WTC11 (cell line): ENCODE results near the gene OR2A7. TPM values are rescaled to one million over a fixed set of nuclear protein-coding genes. Genes with fewer than 3 reads are reported as not detected.
"Not testable (repeated sequence)": the region's sequence is repeated elsewhere in the genome, so short reads cannot be mapped to it uniquely, and the experiment has no call there.

Source experiments
- ATAC-seq: fragments of 200-7000 bp; cut with Tn5 transposase; 2 replicates; pipeline ENCODE4 v1.10.0; 2021; ENCODE audit warnings: mild to moderate bottlenecking, moderate library complexity
- CTCF ChIA-PET: fragments of 300-600 bp; sonication (Branson Sonifier 250); formaldehyde crosslinking; loops from one replicate; lab custom pipeline; 2021; ENCODE audit warnings: antibody characterized with exemption; lab: Charles Lee
- POLR2A ChIA-PET: fragments of 350-600 bp; sonication (Branson Sonifier 250); formaldehyde crosslinking; loops from one replicate; lab custom pipeline; 2021; ENCODE audit warnings: antibody characterized with exemption; lab: Charles Lee
- DNase-seq: peaks from one replicate; pipeline ENCODE4 v3.0.0; 2021; ENCODE audit warnings: low spot score
- H3K27ac Mint-ChIP-seq: 2 replicates; pipeline ENCODE4 v1.8.0; 2021; ENCODE audit warnings: mixed read lengths
- H3K27me3 Mint-ChIP-seq: 2 replicates; pipeline ENCODE4 v1.8.0; 2021; ENCODE audit warnings: low read depth, mild to moderate bottlenecking, moderate library complexity, mixed read lengths
- H3K36me3 Mint-ChIP-seq: 2 replicates; pipeline ENCODE4 v1.8.0; 2021; ENCODE audit warnings: mixed read lengths
- H3K4me1 Mint-ChIP-seq: 2 replicates; pipeline ENCODE4 v1.8.0; 2022; ENCODE audit warnings: mixed read lengths
- H3K4me3 Mint-ChIP-seq: 2 replicates; pipeline ENCODE4 v1.8.0; 2021; ENCODE audit warnings: mild to moderate bottlenecking, moderate library complexity, mixed read lengths
- H3K9me3 Mint-ChIP-seq: 2 replicates; pipeline ENCODE4 v1.8.0; 2021; ENCODE audit warnings: mixed read lengths
- MXD4 ChIP-seq: fragments of 250-450 bp; sonication (Bioruptor Pico); IDR thresholded peaks from 2 replicates; pipeline ENCODE4 v1.8.0; 2021; ENCODE audit warnings: mild to moderate bottlenecking, moderate library complexity, borderline replicate concordance
- NFYB ChIP-seq: sonication (generic); formaldehyde crosslinking; conservative IDR thresholded peaks from 2 replicates; pipeline ENCODE4 v1.8.0; 2022; ENCODE audit warnings: low read depth, missing genetic modification reagents
- SMAD3 ChIP-seq: sonication (generic); formaldehyde crosslinking; IDR thresholded peaks from 2 replicates; pipeline ENCODE4 v1.8.0; 2022; ENCODE audit warnings: missing genetic modification reagents, mild to moderate bottlenecking, borderline replicate concordance
- TP53 ChIP-seq: sonication (generic); formaldehyde crosslinking; IDR thresholded peaks from 2 replicates; pipeline ENCODE4 v1.8.1; 2023; ENCODE audit warnings: mild to moderate bottlenecking, missing genetic modification reagents
- ZBTB21 ChIP-seq: sonication (generic); formaldehyde crosslinking; IDR thresholded peaks from 2 replicates; pipeline ENCODE4 v1.8.1; 2023; ENCODE audit warnings: mild to moderate bottlenecking, missing genetic modification reagents, borderline replicate concordance
- ZNF138 ChIP-seq: sonication (generic); formaldehyde crosslinking; conservative IDR thresholded peaks from 2 replicates; pipeline ENCODE4 v1.8.1; 2022; ENCODE audit warnings: mild to moderate bottlenecking, moderate library complexity, missing genetic modification reagents
- ZNF232 ChIP-seq: sonication (generic); formaldehyde crosslinking; IDR thresholded peaks from 2 replicates; pipeline ENCODE4 v1.8.0; 2022; ENCODE audit warnings: mild to moderate bottlenecking, missing genetic modification reagents
- total RNA-seq: library from RNA; stranded (reverse); gene quantifications from 3 replicates; pipeline ENCODE4 v1.2.3, GENCODE V29; 2021

Gene OR2A7
- total RNA-seq, 1 experiment from 2014 or later = 6.3 TPM

DNA sequence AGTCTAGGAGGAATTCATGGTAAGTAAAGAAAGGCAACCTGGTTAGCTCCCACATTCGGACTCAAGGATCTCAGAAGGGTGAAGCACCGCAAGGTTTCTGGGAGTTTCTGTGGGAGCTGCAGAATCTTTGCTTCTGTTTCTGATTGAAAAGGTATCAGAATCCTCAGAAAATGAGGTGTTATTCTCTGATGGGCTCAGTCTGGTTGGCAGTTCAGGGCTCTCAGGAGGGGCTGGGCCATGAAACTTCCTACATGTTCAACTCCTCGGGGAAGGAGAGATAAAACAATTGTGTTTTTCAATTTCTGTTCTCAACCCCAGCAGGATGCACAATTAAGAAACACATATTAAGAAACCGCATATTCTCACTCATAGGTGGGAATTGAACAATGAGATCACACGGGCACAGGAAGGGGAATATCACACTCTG, 9.1 kb downstream of the OR2A7 start (continued):
- 0 out of 2 replicates have a peak, but pooled peaks have one; percentile 56 for TF ChIP-seq ZNF138
- 0 out of 2 replicates have a peak, but pooled peaks have one; percentile 32 for TF ChIP-seq TP53
- no peak for TF ChIP-seq SMAD3 (CRISPR knock-in tag)
- no peak for TF ChIP-seq ZNF232 (CRISPR knock-in tag)
- TF ChIP-seq ZBTB21 = peak; percentile 75; the same call in 1 of the 2 replicates
- no peak for TF ChIP-seq NFYB
- no peak for TF ChIP-seq MXD4 (CRISPR knock-in tag)

- H3K4me3 Mint-ChIP-seq, H3K36me3 Mint-ChIP-seq, H3K27ac Mint-ChIP-seq, H3K27me3 Mint-ChIP-seq, CTCF ChIA-PET, DNase-seq, H3K9me3 Mint-ChIP-seq, POLR2A ChIA-PET: not testable (repeated sequence)
- H3K4me1 Mint-ChIP-seq = peaks cover 14% of the 10 kb centered on the region
- ATAC-seq = peak; percentile 73
These were observed 12.3 kb downstream of the OR2A7 start for GRCh38 chr7:144252307-144252706.

- CTCF ChIA-PET, H3K27me3 Mint-ChIP-seq, H3K9me3 Mint-ChIP-seq, DNase-seq, ATAC-seq, H3K36me3 Mint-ChIP-seq, H3K4me3 Mint-ChIP-seq, H3K4me1 Mint-ChIP-seq, POLR2A ChIA-PET, H3K27ac Mint-ChIP-seq: not testable (repeated sequence)
These were observed 16.8 kb downstream of the OR2A7 start for GRCh38 chr7:144247674-144248330.

DNA sequence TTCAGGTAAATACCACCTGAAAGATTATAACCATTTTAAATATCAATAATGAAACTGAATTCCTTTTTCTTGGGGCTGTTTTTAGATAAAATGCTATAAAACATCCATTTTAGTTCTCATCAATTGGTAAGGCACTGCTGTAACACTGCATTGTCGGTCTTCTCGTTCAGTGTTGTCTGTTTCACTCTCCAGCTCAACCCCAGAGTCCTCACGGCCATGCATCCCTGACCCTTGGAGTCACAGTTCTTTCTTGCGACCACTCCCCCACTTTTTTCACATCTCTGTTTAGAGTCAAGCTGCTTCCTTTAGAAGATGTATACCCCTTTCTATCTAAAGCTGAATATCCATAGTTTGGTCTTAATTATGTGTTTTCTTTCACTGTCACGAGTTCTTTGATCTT, 17.6 kb downstream of the OR2A7 start:
- H3K27me3 Mint-ChIP-seq, H3K36me3 Mint-ChIP-seq, POLR2A ChIA-PET, H3K4me3 Mint-ChIP-seq, H3K9me3 Mint-ChIP-seq, DNase-seq, H3K27ac Mint-ChIP-seq, H3K4me1 Mint-ChIP-seq, CTCF ChIA-PET: not testable (repeated sequence)
- ATAC-seq = peak; percentile 63

- H3K9me3 Mint-ChIP-seq, POLR2A ChIA-PET, H3K27ac Mint-ChIP-seq, H3K27me3 Mint-ChIP-seq, DNase-seq, CTCF ChIA-PET, H3K36me3 Mint-ChIP-seq, H3K4me3 Mint-ChIP-seq, H3K4me1 Mint-ChIP-seq: not testable (repeated sequence)
- peak; percentile 33 for ATAC-seq
These were observed 19.2 kb downstream of the OR2A7 start for GRCh38 chr7:144245372-144245771.

DNA sequence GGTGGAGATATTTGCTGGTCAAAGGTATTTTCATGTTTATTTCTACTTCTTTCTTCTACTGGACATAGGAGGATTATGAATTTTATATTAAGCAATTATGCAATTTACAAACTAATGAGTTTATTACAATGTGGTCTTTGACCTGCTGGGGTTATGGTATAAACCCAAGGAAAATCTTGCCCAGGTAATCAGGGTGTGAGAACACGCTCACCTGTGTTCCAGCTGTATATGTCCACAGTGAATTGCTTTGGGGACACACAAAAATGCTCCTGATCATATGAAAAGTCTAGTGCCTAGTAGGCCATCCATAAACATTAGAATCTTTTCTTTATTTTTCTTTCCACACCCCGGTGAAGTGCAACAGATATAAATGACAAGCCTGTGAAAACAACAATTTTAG, 25.2 kb downstream of the OR2A7 start, which contains the start of gene OR2A42:
Gene OR2A42, minus strand, starts transcription at position 241 of the 400 bp plus-strand sequence. CDS start 6,762 bp downstream, outside the sequence.
- H3K27me3 Mint-ChIP-seq, CTCF ChIA-PET, POLR2A ChIA-PET, ATAC-seq, H3K4me3 Mint-ChIP-seq, H3K27ac Mint-ChIP-seq, H3K4me1 Mint-ChIP-seq, DNase-seq, H3K36me3 Mint-ChIP-seq, H3K9me3 Mint-ChIP-seq: not testable (repeated sequence)

DNA sequence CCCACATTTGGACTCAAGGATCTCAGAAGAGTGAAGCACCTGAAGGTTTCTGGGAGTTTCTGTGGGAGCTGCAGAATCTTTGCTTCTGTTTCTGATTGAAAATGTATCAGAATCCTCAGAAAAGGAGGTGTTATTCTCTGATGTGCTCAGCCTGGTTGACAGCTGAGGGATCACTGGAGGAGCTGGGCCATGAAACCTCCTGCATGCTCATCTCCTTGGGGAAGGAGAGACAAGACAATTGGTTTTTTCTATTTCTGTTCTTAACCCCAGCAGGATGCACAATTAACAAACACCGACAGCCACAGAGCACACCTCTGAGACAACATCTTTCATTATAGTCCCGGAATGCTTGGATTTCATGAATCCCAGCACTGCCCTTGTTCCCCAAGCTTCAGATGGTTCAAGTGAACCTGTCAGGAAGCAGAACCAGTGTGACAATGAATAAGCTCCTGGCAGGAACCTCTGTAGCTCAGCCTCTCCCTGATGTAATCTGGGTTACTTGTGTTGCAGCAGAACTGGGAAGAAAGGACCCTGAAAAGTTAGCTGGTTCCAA, 26.0 kb downstream of the OR2A7 start:
- H3K4me3 Mint-ChIP-seq, H3K36me3 Mint-ChIP-seq, H3K4me1 Mint-ChIP-seq, H3K27me3 Mint-ChIP-seq, DNase-seq, H3K27ac Mint-ChIP-seq, CTCF ChIA-PET, H3K9me3 Mint-ChIP-seq, POLR2A ChIA-PET: not testable (repeated sequence)
- ATAC-seq = peak; percentile 92

DNA sequence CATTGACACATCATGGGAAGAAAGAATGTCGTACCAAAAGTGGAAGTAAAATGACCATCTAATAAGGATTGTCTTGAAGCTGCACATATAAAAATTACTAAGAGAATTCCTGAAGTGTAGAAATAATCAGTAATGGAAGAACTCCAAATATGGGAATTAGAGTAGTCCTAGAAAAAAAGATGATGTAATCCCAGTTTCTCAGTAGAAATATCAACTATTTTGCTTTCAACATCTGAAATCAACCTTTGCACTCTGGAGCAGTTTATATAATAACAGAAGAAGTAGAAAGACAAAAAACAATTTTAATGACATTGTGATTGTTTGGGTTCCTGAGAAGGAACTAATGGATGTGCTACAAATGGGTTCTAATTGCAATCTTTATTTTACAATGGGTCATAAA, 31.6 kb downstream of the OR2A7 start:
- H3K27me3 Mint-ChIP-seq, DNase-seq, H3K9me3 Mint-ChIP-seq, H3K4me1 Mint-ChIP-seq, H3K4me3 Mint-ChIP-seq, H3K36me3 Mint-ChIP-seq, POLR2A ChIA-PET, H3K27ac Mint-ChIP-seq, ATAC-seq, CTCF ChIA-PET: not testable (repeated sequence)

DNA sequence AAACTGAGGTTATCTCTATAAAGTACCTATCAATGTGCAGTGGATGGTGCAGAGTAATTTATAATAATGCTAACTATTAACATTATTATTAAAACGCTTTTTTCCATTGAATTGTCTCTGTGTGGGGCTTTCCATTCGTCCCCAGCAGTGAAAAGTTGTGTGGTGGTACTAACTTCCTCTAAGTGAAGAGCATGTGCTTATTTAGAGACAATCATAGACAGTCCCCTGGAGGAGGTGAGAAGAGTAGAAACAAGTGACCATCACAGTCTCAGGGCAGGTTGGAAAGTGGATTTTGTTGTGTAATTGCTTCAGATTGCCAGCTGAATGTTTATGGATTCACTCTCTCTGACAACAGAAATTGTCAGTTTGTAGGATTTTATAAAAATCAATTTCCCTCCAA, 33.6 kb downstream of the OR2A7 start:
- CTCF ChIA-PET, H3K9me3 Mint-ChIP-seq, DNase-seq, H3K4me1 Mint-ChIP-seq, H3K4me3 Mint-ChIP-seq, H3K36me3 Mint-ChIP-seq, ATAC-seq, POLR2A ChIA-PET, H3K27me3 Mint-ChIP-seq, H3K27ac Mint-ChIP-seq: not testable (repeated sequence)

DNA sequence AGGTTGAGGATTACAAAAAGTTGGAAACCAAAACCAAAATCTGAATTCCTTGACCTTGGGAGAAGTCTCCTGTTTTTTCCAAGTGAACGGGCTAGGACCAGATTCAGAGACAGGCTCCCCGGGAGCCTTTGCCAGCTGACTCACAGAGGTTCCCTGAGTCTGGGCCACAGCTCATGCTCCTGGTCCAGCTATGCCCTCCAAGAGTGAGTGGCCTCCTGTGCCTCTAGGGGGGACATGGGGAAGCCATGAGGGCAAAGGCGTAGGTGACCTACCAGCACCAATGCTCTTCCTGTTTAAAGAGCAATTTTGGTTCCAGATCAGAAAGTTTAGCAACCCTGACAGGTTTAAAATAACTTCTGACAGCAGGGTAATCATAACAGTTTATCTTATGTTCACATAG, 35.8 kb downstream of the OR2A7 start:
- CTCF ChIA-PET, H3K4me1 Mint-ChIP-seq, H3K36me3 Mint-ChIP-seq, H3K9me3 Mint-ChIP-seq, H3K4me3 Mint-ChIP-seq, POLR2A ChIA-PET, H3K27ac Mint-ChIP-seq, H3K27me3 Mint-ChIP-seq: not testable (repeated sequence)
- ATAC-seq (peak; percentile 76), DNase-seq (peak; percentile 18)

GRCh38 chr7:144226866-144227265, 37.7 kb downstream of the OR2A7 start:
- CTCF ChIA-PET, H3K36me3 Mint-ChIP-seq, H3K4me1 Mint-ChIP-seq, H3K27me3 Mint-ChIP-seq, DNase-seq, H3K9me3 Mint-ChIP-seq, POLR2A ChIA-PET, H3K27ac Mint-ChIP-seq, ATAC-seq, H3K4me3 Mint-ChIP-seq: not testable (repeated sequence)
